Gastroesophageal sphincter (tissue), 3 donors: ENCODE data around the gene TRIM15.

Experiments used
- EP300 ChIP-seq: sonication (generic); formaldehyde crosslinking; IDR thresholded peaks from one replicate; pipeline ENCODE4 v1.6.1; 2017; ENCODE audit warnings: antibody characterized with exemption, mild to moderate bottlenecking
- POLR2A ChIP-seq, 2 donors: fragments of 450-650 bp; IDR thresholded peaks; one replicate each; pipeline ENCODE4 v1.6.1; 2017; ENCODE audit warnings: antibody characterized with exemption in 2 of 2, mild to moderate bottlenecking in 2 of 2, moderate library complexity in 1 of 2
- POLR2AphosphoS5 ChIP-seq: sonication (generic); formaldehyde crosslinking; IDR thresholded peaks from one replicate; pipeline ENCODE4 v1.6.1; 2017; ENCODE audit warnings: antibody characterized with exemption
- TF ChIP-seq, protein P1 (sequence below), 4 experiments: fragments of 200-600 bp in 2 of 4; fragments of 450-650 bp in 2 of 4; sonication (generic) in 1 of 4; IDR thresholded peaks; one replicate each; pipeline ENCODE4 v1.5.1; 2017 to 2019; ENCODE audit warnings: antibody characterized with exemption in 4 of 4, mild to moderate bottlenecking in 2 of 4, moderate library complexity in 2 of 4

DNA sequence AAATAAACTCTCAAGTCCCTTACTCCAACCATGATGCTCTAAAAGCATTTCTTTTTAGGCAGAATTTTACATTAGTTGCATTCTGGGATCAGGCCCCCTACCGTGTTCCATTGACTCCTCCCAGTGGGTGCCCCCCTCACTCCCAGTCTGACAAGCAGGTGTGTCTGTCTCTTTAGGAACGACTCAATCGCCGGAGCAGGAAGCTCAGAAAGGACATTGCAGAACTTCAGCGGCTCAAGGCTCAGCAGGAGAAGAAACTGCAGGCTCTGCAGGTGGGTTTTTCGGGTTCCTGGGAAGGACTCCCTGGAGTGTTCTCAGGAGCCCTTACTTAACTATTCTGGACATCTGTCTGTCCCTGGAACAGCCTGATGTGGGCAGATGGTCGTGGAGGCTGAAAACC, 17.5 kb upstream of the TRIM15 start:
- TF ChIP-seq, protein P1, sequence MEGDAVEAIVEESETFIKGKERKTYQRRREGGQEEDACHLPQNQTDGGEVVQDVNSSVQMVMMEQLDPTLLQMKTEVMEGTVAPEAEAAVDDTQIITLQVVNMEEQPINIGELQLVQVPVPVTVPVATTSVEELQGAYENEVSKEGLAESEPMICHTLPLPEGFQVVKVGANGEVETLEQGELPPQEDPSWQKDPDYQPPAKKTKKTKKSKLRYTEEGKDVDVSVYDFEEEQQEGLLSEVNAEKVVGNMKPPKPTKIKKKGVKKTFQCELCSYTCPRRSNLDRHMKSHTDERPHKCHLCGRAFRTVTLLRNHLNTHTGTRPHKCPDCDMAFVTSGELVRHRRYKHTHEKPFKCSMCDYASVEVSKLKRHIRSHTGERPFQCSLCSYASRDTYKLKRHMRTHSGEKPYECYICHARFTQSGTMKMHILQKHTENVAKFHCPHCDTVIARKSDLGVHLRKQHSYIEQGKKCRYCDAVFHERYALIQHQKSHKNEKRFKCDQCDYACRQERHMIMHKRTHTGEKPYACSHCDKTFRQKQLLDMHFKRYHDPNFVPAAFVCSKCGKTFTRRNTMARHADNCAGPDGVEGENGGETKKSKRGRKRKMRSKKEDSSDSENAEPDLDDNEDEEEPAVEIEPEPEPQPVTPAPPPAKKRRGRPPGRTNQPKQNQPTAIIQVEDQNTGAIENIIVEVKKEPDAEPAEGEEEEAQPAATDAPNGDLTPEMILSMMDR (IDR thresholded peaks at IDR 0.05): no peak
- TF ChIP-seq EP300: no peak
- no peak for TF ChIP-seq POLR2A (IDR thresholded peaks at IDR 0.05)
- TF ChIP-seq POLR2AphosphoS5: no peak
